ENCODE data around the gene ZNF800. TPM values are rescaled to one million over a fixed set of nuclear protein-coding genes. Genes with fewer than 3 reads are reported as not detected.

The ZNF800 gene
- total and polyA plus RNA-seq, 4 donors: 4.8 to 15.2 (median 12.8) TPM

DNA sequence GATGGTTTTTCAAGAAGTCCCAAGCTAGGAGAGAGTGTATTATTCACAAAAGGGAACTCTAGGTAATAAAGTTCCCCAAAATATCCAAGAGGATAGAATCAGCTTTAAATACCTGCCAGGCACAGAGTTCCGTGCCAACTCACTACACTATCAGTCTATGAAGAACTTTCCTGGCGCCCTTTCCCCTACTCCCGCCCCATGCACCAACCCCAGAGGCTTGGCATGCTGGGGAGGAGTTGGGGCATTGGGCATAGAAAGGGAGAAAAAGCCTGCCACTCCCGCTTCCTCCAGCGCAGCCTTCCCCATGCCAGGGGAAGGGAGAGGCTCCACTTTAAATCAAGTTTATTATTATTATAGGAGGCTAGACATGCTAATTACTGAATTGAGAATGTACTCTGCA, 54.9 kb downstream of the ZNF800 start:
- Histone ChIP-seq H3K9me3 (ENCODE audit: control insufficient read depth in 4 of 4, low read length in 3 of 4) (no peaks in the 10 kb centered on the region), H3K27me3 (ENCODE audit: control insufficient read depth in 4 of 4, insufficient read depth in 4 of 4, low read length in 3 of 4) (peaks cover 0 to 3% (median 0%) of the 10 kb centered on the region in 4 donors)

DNA sequence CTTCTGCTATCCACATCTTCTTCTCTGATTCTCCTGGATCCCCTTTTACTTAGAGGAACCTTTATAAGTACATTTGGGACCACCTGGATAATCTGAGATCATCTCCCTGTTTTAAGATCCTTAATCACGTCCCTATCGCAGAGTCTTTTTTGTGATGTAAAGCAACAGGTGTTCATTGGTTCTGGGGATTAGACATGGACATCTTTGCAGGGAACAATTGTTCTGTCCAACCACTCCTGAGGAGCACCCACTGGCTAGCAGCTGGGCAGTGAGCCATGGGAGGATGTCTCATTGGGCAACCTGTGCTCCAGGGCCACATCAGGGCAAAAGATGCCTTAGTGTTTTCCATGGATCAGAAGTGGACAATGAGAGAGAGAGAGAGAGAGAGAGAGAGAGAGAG, 56.0 kb downstream of the ZNF800 start:
- H3K4me3 ChIP-seq (ENCODE audit: low read depth in 1 of 3, low read length in 3 of 3): no peak overlapping the region
- H3K27me3 ChIP-seq (ENCODE audit: control insufficient read depth in 4 of 4, insufficient read depth in 4 of 4, low read length in 3 of 4): peaks cover 0 to 3% (median 0%) of the 10 kb centered on the region in 4 donors
- no peak overlapping the region for H3K27ac ChIP-seq (ENCODE audit: low read depth in 1 of 2, low read length in 2 of 2)
- no peaks in the 10 kb centered on the region for H3K9me3 ChIP-seq (ENCODE audit: control insufficient read depth in 4 of 4, low read length in 3 of 4)
- WGBS: 93% methylated on average over 2 of the region's 2 CpGs
- DNase-seq (ENCODE audit: low spot score): no peak
- H3K4me1 ChIP-seq (ENCODE audit: control insufficient read depth in 4 of 4, insufficient read depth in 4 of 4, low read length in 3 of 4): no peaks in the 10 kb centered on the region
- TF ChIP-seq, protein P1, sequence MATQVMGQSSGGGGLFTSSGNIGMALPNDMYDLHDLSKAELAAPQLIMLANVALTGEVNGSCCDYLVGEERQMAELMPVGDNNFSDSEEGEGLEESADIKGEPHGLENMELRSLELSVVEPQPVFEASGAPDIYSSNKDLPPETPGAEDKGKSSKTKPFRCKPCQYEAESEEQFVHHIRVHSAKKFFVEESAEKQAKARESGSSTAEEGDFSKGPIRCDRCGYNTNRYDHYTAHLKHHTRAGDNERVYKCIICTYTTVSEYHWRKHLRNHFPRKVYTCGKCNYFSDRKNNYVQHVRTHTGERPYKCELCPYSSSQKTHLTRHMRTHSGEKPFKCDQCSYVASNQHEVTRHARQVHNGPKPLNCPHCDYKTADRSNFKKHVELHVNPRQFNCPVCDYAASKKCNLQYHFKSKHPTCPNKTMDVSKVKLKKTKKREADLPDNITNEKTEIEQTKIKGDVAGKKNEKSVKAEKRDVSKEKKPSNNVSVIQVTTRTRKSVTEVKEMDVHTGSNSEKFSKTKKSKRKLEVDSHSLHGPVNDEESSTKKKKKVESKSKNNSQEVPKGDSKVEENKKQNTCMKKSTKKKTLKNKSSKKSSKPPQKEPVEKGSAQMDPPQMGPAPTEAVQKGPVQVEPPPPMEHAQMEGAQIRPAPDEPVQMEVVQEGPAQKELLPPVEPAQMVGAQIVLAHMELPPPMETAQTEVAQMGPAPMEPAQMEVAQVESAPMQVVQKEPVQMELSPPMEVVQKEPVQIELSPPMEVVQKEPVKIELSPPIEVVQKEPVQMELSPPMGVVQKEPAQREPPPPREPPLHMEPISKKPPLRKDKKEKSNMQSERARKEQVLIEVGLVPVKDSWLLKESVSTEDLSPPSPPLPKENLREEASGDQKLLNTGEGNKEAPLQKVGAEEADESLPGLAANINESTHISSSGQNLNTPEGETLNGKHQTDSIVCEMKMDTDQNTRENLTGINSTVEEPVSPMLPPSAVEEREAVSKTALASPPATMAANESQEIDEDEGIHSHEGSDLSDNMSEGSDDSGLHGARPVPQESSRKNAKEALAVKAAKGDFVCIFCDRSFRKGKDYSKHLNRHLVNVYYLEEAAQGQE (IDR thresholded peaks at IDR 0.05): no peak
- no peak for TF ChIP-seq NR2F2 (IDR thresholded peaks at IDR 0.05)
- no peaks in the 10 kb centered on the region for H3K36me3 ChIP-seq (ENCODE audit: control insufficient read depth in 4 of 4, insufficient read depth in 3 of 4, low read depth in 1 of 4, low read length in 3 of 4)
- H3K9ac ChIP-seq (ENCODE audit: low read depth in 1 of 2, low read length in 2 of 2): no peak overlapping the region

More for the DNA sequence above, 54.9 kb downstream of the ZNF800 start:
- H3K4me3 ChIP-seq (ENCODE audit: low read depth in 1 of 3, low read length in 3 of 3): no peak overlapping the region
- no peak overlapping the region for H3K9ac ChIP-seq (ENCODE audit: low read depth in 1 of 2, low read length in 2 of 2)
- TF ChIP-seq RXRA (IDR thresholded peaks at IDR 0.05) (no peak), FOXA1 (IDR thresholded peaks at IDR 0.05) (no peak)
- TF ChIP-seq, protein P2, sequence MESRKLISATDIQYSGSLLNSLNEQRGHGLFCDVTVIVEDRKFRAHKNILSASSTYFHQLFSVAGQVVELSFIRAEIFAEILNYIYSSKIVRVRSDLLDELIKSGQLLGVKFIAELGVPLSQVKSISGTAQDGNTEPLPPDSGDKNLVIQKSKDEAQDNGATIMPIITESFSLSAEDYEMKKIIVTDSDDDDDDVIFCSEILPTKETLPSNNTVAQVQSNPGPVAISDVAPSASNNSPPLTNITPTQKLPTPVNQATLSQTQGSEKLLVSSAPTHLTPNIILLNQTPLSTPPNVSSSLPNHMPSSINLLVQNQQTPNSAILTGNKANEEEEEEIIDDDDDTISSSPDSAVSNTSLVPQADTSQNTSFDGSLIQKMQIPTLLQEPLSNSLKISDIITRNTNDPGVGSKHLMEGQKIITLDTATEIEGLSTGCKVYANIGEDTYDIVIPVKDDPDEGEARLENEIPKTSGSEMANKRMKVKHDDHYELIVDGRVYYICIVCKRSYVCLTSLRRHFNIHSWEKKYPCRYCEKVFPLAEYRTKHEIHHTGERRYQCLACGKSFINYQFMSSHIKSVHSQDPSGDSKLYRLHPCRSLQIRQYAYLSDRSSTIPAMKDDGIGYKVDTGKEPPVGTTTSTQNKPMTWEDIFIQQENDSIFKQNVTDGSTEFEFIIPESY (IDR thresholded peaks at IDR 0.05): no peak
- no peaks in the 10 kb centered on the region for H3K4me1 ChIP-seq (ENCODE audit: control insufficient read depth in 4 of 4, insufficient read depth in 4 of 4, low read length in 3 of 4)
- no peak overlapping the region for H3K27ac ChIP-seq (ENCODE audit: low read depth in 1 of 2, low read length in 2 of 2)
- DNase-seq (ENCODE audit: low spot score): no peak
- 85% methylated on average over 5 of the region's 5 CpGs for WGBS
- H3K36me3 ChIP-seq (ENCODE audit: control insufficient read depth in 4 of 4, insufficient read depth in 3 of 4, low read depth in 1 of 4, low read length in 3 of 4): no peaks in the 10 kb centered on the region

DNA sequence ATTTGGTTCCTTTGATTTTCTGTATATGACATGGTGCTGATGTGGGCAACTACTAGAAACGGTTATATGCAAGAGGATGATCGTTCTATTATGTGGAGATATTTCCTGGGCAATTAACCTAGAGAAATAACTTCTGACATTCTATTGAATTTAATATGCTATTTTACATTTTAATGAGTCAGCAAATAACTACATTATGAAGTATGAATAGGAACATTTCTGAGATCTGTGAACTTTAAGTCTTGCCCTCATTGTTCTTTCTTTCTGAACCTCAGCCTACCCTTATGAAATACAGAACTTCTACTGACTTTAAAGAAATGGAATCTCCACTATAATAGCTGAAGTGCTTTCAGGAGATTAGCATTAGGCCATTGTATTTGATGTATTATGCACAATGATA, 59.6 kb downstream of the ZNF800 start:
- no peak overlapping the region for H3K27ac ChIP-seq (ENCODE audit: low read depth in 1 of 2, low read length in 2 of 2)
- H3K4me1 ChIP-seq (ENCODE audit: control insufficient read depth in 4 of 4, insufficient read depth in 4 of 4, low read length in 3 of 4): no peaks in the 10 kb centered on the region
- H3K36me3 ChIP-seq (ENCODE audit: control insufficient read depth in 4 of 4, insufficient read depth in 3 of 4, low read depth in 1 of 4, low read length in 3 of 4): no peaks in the 10 kb centered on the region
- no peak overlapping the region for H3K4me3 ChIP-seq (ENCODE audit: low read depth in 1 of 3, low read length in 3 of 3)
- no peaks in the 10 kb centered on the region for H3K27me3 ChIP-seq (ENCODE audit: control insufficient read depth in 4 of 4, insufficient read depth in 4 of 4, low read length in 3 of 4)
- H3K9ac ChIP-seq (ENCODE audit: low read depth in 1 of 2, low read length in 2 of 2): no peak overlapping the region
- no peaks in the 10 kb centered on the region for H3K9me3 ChIP-seq (ENCODE audit: control insufficient read depth in 4 of 4, low read length in 3 of 4)
- 87% methylated on average over 2 of the region's 2 CpGs for WGBS
- no peak for DNase-seq (ENCODE audit: low spot score)
- TF ChIP-seq HNF4A (conservative IDR thresholded peaks at IDR 0.05): no peak
- TF ChIP-seq, protein P3, sequence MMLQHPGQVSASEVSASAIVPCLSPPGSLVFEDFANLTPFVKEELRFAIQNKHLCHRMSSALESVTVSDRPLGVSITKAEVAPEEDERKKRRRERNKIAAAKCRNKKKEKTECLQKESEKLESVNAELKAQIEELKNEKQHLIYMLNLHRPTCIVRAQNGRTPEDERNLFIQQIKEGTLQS (IDR thresholded peaks at IDR 0.05): no peak
- TF ChIP-seq RAD21 (IDR thresholded peaks at IDR 0.05): no peak
- no peak for TF ChIP-seq JUND (IDR thresholded peaks at IDR 0.05)
- TF ChIP-seq TAF1 (conservative IDR thresholded peaks at IDR 0.05): no peak
- TF ChIP-seq, protein P4, sequence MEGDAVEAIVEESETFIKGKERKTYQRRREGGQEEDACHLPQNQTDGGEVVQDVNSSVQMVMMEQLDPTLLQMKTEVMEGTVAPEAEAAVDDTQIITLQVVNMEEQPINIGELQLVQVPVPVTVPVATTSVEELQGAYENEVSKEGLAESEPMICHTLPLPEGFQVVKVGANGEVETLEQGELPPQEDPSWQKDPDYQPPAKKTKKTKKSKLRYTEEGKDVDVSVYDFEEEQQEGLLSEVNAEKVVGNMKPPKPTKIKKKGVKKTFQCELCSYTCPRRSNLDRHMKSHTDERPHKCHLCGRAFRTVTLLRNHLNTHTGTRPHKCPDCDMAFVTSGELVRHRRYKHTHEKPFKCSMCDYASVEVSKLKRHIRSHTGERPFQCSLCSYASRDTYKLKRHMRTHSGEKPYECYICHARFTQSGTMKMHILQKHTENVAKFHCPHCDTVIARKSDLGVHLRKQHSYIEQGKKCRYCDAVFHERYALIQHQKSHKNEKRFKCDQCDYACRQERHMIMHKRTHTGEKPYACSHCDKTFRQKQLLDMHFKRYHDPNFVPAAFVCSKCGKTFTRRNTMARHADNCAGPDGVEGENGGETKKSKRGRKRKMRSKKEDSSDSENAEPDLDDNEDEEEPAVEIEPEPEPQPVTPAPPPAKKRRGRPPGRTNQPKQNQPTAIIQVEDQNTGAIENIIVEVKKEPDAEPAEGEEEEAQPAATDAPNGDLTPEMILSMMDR (IDR thresholded peaks at IDR 0.05; ENCODE audit: low read depth, low read length, missing input control): no peak
- TF ChIP-seq YY1 (IDR thresholded peaks at IDR 0.05): no peak
- TF ChIP-seq HNF4G (IDR thresholded peaks at IDR 0.05): no peak
- no peak for TF ChIP-seq FOXA1 (IDR thresholded peaks at IDR 0.05)
- TF ChIP-seq RXRA (IDR thresholded peaks at IDR 0.05): no peak
- no peak for TF ChIP-seq GABPA (IDR thresholded peaks at IDR 0.05 in 1 of 2, conservative IDR thresholded peaks at IDR 0.05 in 1 of 2)
- TF ChIP-seq, protein P2 (IDR thresholded peaks at IDR 0.05): no peak
- TF ChIP-seq FOXA2 (IDR thresholded peaks at IDR 0.05): no peak
- no peak for TF ChIP-seq EGR1 (IDR thresholded peaks at IDR 0.05; ENCODE audit: low read depth in 2 of 2)

Data from liver (tissue), 9 donors.